Kidney (tissue), 14 donors: Measurements from ENCODE around the gene HNRNPLL. TPM values are rescaled to one million over a fixed set of nuclear protein-coding genes. Genes with fewer than 3 reads are reported as not detected.

Experiments used
- DNase-seq, 5 donors: peaks; one replicate each; pipeline ENCODE4 v3.0.0-alpha.2; 2013 to 2020
- FAIRE-seq: peaks from 2 replicates; lab custom pipeline; 2012; peaks lifted over from hg19 to GRCh38; lab: Jason Lieb, UNC
- H3K27ac ChIP-seq, 2 donors: one replicate each; pipeline ENCODE4 v1.7.0; 2013; ENCODE audit warnings: low read depth in 2 of 2, low read length in 2 of 2, inconsistent platforms in 1 of 2
- H3K27me3 ChIP-seq: one replicate; pipeline ENCODE4 v1.7.1; 2013; ENCODE audit warnings: low read length, inconsistent platforms; ENCODE audit not compliant: control insufficient read depth, insufficient read depth
- H3K36me3 ChIP-seq, 3 donors: one replicate each; pipeline versions ENCODE4 v1.7.0 to v1.7.1; 2013; ENCODE audit warnings: low read length in 3 of 3, control low read depth in 1 of 3, inconsistent platforms in 1 of 3; ENCODE audit not compliant: insufficient read depth in 3 of 3, control insufficient read depth in 2 of 3
- H3K4me1 ChIP-seq, 3 donors: one replicate each; pipeline versions ENCODE4 v1.7.0 to v1.7.1; 2013; ENCODE audit warnings: low read length in 3 of 3, inconsistent platforms in 1 of 3, low read depth in 1 of 3; ENCODE audit not compliant: control insufficient read depth in 2 of 3, insufficient read depth in 2 of 3
- H3K4me3 ChIP-seq, 3 donors: one replicate each; pipeline versions ENCODE4 v1.7.0 to v1.8.1; 2013; ENCODE audit warnings: low read length in 3 of 3, control low read depth in 1 of 3, inconsistent platforms in 1 of 3
- H3K9ac ChIP-seq, 3 donors: one replicate each; pipeline versions ENCODE4 v1.7.0 to v1.7.1; 2013; ENCODE audit warnings: low read length in 3 of 3, control low read depth in 1 of 3, inconsistent platforms in 1 of 3
- H3K9me3 ChIP-seq, 3 donors: one replicate each; pipeline versions ENCODE4 v1.7.0 to v1.7.1; 2013; ENCODE audit warnings: low read length in 3 of 3, control low read depth in 1 of 3, inconsistent platforms in 1 of 3; ENCODE audit not compliant: control insufficient read depth in 2 of 3, insufficient read depth in 1 of 3
- CTCF ChIP-seq: IDR thresholded peaks from 3 replicates; pipeline ENCODE4 v1.5.1; 2012; ENCODE audit warnings: mild to moderate bottlenecking, moderate library complexity, borderline replicate concordance; ENCODE audit not compliant: insufficient read depth; ENCODE audit errors: extremely low read depth
- intact Hi-C: fragments of 100-400 bp; cut with DNase I; formaldehyde crosslinking; loops from one replicate; pipeline ENCODE4 v1.11.1; 2022
- polyA plus RNA-seq: library from polyadenylated mRNA; stranded (reverse); fragments of 350-450 nt; fragmentation: Illumina TruSeq; extraction: RNeasy Lipid Tissue Mini Kit (QIAGEN cat#74804); gene quantifications from one replicate; pipeline ENCODE4 v1.2.3, GENCODE V29; 2014; ENCODE audit warnings: low read depth, low replicate concordance; ENCODE audit not compliant: insufficient read depth
- total RNA-seq: library from RNA; stranded (reverse); fragmentation: NEBNext Ultra II Directional; extraction: Animal tissue kit (Norgen Biotek cat#: 25700); gene quantifications from one replicate; pipeline ENCODE4 v1.2.1, GENCODE V29; 2021
- donor health status: control.
- donor health status: control.
- donor health status: control.
- donor health status: control.
- donor health status: control.
- donor health status: DM: yes; HTN: yes; CAD: no.
- donor health status: Normal renal cell carcinoma (clear cell type).

The HNRNPLL gene
- total and polyA plus RNA-seq, 2 donors from 2014 or later: 15.5 to 51.0 TPM

GRCh38 chr2:38620282-38620977 lies 17.7 kb upstream of the HNRNPLL start:
- DNase-seq (peak in 3 of 5 donors; percentile 41 to 87 (median 79)), FAIRE-seq (no peak)
- no peaks in the 10 kb centered on the region for H3K9me3 ChIP-seq
- H3K9ac ChIP-seq: no peak overlapping the region
- no peak overlapping the region for H3K4me3 ChIP-seq
- no peaks in the 10 kb centered on the region for H3K36me3 ChIP-seq
- TF ChIP-seq CTCF: no peak
- H3K27ac ChIP-seq: no peak overlapping the region
- intact Hi-C loops: no loop called here
- H3K27me3 ChIP-seq: no peaks in the 10 kb centered on the region
- peaks cover 0 to 2% (median 0%) of the 10 kb centered on the region in 3 donors for H3K4me1 ChIP-seq

- H3K27me3 ChIP-seq: no peaks in the 10 kb centered on the region
- H3K36me3 ChIP-seq: no peaks in the 10 kb centered on the region
- TF ChIP-seq CTCF: no peak
- intact Hi-C loops: no loop called here
- H3K9ac ChIP-seq: no peak overlapping the region
- FAIRE-seq: no peak
- DNase-seq: peak in 2 of 5 donors; percentile 49 to 62
- no peak overlapping the region for H3K27ac ChIP-seq
- peaks cover 0 to 2% (median 0%) of the 10 kb centered on the region in 3 donors for H3K4me1 ChIP-seq
- H3K9me3 ChIP-seq: no peaks in the 10 kb centered on the region
- H3K4me3 ChIP-seq: no peak overlapping the region
Observed at GRCh38 chr2:38619458-38620164, 16.9 kb upstream of the HNRNPLL start.

GRCh38 chr2:38617301-38617700 lies 14.6 kb upstream of the HNRNPLL start:
- Histone ChIP-seq H3K9ac (no peak overlapping the region), H3K27ac (no peak overlapping the region), H3K36me3 (no peaks in the 10 kb centered on the region), H3K9me3 (no peaks in the 10 kb centered on the region), H3K27me3 (no peaks in the 10 kb centered on the region), H3K4me3 (no peak overlapping the region), H3K4me1 (peaks cover 0 to 2% (median 0%) of the 10 kb centered on the region in 3 donors)
- intact Hi-C loops: no loop called here
- DNase-seq (no peak), FAIRE-seq (no peak)
- no peak for TF ChIP-seq CTCF
